ENCODE results near the gene CDH5.

GRCh38 chr16:66399930-66400329 lies 33.4 kb downstream of the CDH5 start:
- TF ChIP-seq EP300 (IDR thresholded peaks at IDR 0.05) = no peak
- TF ChIP-seq POLR2A (IDR thresholded peaks at IDR 0.05) = no peak
- TF ChIP-seq CTCF (IDR thresholded peaks at IDR 0.05) = no peak
